T47D (cell line): ENCODE data around the gene PLEKHG3.

ENCODE experiments used
- DNase-seq, 2 experiments: peaks; one replicate each; pipeline versions ENCODE4 v3.0.0 to v3.0.0-alpha.2; 2011 to 2012; ENCODE audit warnings: low read depth in 1 of 2, low spot score in 1 of 2
- JUND ChIP-seq: IDR thresholded peaks from 2 replicates; pipeline ENCODE4 v1.6.1; 2012; ENCODE audit warnings: low read depth
- in situ Hi-C: cut with HindIII; loops from 2 replicates; pipeline ENCODE4 v1.10.0; 2016; ENCODE audit warnings: low sequenced_read_pairs, low pct_unique_long_range_greater_than_20kb

PLEKHG3 gene

DNA sequence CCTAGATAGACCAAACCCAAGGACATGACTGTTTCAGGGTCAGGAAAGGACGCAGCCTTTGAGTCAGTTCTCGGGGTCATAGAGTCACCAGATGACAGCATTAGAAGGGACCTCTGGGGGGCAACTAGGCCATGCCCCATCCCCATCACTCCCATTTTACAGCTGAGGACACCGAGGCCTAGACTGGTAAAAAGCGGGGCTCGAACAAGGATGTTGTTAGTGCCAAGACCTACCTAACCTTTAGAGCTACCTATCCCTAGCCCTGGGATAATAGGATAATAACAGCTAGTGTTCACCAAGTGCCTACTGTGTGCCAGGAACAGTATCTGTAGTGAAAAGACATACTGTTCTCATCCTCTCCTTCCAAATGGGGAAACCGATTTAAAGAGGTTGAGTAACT is 48.7 kb downstream of the PLEKHG3 start:
- DNase-seq: no peak
- in situ Hi-C loops: no loop called here
- TF ChIP-seq JUND: no peak

DNA sequence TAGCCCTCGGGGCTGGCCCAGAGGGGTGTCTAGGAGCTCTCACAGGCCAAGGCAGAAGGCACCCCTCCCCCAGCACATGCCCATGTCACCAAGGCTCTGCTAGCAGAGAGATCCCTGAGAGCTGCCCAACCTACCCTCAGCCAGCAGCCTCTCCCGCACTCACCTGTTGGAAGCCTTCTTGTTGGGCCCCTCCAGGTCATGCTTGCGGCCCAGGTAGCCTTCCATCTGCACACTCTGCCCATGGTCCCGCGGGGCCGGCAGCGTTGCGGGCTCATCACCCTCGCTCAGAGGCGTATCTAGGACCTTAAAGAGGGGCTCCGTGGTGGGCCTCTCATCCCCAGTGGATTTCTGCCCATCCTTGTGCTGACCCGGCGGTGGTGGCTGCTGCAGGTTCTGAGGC is 49.1 kb downstream of the PLEKHG3 start:
- no peak for TF ChIP-seq JUND
- in situ Hi-C loops: no loop called here
- DNase-seq: no peak

DNA sequence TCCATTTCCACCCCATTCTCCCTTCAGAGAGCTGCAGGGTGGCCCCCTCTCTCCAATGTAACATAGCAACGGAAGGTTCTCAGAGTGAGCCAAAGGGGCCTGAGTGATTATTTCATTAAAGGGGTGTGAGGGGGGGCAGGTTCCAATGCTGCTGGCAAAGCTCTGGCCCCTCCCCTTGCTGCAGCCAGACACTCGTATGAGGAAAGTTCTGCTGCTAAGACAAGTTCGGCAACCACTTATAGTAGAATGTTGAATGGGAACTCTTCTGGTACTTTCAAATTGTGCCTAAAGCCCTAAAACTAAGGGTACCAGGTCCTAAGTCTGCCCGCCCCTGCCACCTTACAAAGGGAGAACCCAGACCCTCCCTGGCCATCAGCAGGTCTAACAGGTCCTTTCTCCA is 49.8 kb downstream of the PLEKHG3 start:
- no peak for TF ChIP-seq JUND
- no peak for DNase-seq
- in situ Hi-C loops: no loop called here

DNA sequence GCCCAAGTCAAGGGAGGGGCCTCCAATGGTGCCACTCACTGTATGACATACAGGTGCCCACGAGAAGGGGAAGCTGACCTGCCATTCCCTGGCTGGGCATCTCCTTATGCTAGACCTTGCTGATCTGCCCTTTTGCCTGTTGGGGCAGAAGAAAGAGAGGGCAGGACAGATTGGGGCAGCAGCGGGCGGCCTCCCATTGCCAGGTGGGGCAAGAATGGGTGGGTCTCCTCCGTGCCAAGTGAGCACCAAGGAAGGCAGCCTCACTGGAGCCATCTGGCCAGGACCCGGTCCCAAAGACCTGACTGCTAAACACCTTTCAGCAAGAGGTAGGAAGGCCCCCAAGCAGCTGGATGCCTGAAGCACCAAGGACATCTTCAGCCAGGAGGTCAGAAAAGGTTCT is 50.5 kb downstream of the PLEKHG3 start:
- TF ChIP-seq JUND: no peak
- no peak for DNase-seq
- in situ Hi-C loops: no loop called here

DNA sequence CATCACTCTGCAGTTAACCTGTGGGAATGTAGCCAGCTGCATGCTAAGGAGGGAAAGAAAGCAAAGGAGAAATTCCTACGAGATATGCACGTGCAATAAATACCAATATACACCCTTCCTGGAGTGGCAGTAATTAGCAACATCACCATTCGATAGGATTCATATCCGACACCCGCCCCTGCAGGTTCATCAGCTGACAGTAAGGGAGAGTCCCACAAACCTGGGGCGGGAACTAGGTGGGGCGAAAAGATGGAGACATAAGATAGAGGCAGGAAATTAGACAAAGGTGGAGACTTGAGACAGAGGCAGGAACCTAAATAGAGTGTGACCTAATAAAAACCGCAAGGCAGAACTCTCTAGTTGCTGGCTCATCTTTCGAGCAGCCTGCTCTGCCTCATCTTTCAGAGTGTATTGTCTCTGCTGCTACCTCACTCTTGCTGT is 51.6 kb downstream of the PLEKHG3 start:
- no peak for TF ChIP-seq JUND
- DNase-seq: no peak
- in situ Hi-C loops: no loop called here

DNA sequence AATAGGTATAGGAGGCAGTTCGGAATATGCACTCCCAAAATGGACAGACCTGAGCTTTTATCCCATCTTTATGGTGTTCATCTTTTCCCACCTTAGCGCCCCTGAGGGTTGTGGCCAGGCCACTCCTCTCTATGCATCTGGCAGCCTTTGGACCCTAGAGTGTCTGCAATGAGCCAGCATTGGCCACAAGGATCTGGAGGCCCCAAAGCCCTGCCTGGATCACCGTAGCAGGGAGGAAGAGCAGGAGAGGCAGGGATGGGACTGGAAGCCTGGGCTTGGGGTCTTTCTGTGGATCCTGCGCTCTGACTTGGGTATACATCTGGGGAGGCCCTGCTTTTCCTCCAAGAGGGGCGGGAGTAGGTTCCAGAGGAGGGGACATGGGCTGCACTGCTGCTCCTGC is 52.5 kb downstream of the PLEKHG3 start:
- TF ChIP-seq JUND: no peak
- DNase-seq: no peak
- in situ Hi-C loops: no loop called here

DNA sequence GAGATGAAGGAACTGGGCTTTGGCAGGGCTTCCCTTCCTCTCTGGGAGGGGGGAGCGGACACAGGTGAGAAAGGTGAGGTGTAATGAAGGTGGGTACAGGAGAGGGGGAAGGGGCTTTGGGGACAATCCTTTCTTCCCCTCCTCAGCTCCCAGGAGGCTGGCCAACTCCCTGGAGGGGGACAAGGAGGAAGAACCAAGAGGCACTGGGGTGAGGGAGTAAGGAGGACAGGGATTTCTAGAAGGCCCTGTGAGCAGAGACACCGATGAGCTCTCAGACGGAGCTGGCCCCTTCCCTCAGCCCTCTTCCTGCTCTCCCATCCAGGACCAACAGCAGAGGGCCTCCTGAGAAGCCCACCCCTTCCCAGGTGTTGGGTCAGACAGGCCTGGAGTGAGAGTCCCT is 53.4 kb downstream of the PLEKHG3 start:
- TF ChIP-seq JUND: no peak
- no peak for DNase-seq
- in situ Hi-C loops: no loop called here

DNA sequence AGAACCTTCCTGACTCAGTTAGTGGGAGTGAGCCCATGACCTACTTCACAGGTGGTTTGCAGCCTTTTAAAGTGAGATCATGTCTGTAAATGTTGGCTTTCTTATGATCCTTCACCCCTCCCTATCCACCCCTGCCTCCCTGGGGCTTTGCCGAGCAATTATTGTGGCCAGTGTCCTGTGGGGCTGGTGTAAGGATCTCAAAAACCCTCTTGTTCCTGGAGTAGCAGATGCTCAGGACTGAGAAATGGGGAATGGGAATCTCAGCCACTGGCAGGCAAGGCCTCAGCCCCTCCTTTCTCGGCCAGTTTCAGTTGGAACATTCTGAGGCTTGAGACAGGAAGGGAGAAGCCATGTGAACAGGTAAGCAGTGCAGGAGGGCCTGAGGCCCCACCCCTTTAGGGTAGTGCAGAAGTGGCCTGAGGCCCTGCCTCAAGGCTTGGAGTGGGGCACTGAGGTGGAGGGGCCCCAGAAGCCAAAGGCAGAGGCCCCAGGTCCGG is 53.8 kb downstream of the PLEKHG3 start:
- no peak for TF ChIP-seq JUND
- no peak for DNase-seq
- in situ Hi-C loops: no loop called here

DNA sequence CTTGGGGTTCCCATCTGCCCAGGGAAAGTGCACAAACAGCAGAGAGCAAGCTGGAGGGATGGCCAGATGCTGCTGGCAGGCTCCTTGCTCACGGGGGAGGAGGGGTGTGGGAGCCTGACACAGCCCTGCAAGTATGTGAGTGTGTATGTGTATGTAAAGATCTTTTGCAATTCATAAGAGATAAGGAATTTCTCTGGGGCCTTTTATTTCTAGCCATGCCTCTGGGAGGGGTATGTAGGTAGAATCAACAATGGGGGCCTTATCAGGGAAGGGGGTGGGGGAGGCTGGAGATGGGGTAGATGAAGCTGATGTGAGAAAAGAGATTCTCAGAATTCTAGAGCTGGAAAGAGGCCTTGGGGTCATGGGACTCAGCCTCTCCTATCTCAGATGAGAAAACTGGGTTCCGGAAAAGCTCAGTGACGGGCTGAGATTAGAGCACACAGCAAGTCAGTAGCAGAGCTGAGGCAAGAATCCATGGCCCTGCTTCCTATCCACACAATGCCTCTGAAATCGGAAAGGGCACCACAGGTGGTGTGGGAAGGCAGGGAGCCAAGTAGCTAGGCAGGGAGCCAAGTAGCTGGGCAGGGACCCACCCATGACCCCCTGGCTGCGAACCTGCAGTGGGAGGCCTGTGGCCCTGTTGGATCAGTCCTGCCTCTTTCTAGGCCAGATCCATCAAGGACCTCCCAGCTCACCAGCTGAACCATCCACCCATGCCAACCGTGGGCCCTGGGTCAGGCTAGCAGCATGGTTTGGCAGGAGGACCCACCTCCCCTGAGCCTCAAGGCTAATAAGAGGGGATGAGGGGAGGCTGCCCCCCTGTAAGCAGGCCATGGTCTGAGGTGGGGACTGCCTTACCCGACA is 54.7 kb downstream of the PLEKHG3 start:
- in situ Hi-C loops: no loop called here
- no peak for TF ChIP-seq JUND
- no peak for DNase-seq

DNA sequence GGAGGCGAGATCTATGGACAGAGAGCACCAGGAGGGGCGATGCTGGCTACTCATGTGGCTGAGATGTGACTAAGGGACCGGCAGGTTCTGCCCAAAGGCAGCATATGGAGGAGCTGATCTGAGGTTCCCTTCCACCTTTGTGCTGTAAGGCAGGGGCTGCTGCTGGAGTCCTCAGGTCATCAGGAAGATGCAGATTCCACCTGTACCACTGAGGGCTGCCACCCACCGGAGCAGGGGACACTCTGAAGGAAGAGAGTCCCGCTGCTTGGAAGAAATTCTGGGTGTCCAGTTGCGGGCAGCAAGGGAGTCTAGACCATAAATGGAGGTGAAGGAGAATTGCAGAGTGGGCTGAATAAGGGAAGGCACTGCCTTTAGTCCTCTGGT is 55.3 kb downstream of the PLEKHG3 start:
- in situ Hi-C loops: no loop called here
- TF ChIP-seq JUND: no peak
- DNase-seq: no peak

DNA sequence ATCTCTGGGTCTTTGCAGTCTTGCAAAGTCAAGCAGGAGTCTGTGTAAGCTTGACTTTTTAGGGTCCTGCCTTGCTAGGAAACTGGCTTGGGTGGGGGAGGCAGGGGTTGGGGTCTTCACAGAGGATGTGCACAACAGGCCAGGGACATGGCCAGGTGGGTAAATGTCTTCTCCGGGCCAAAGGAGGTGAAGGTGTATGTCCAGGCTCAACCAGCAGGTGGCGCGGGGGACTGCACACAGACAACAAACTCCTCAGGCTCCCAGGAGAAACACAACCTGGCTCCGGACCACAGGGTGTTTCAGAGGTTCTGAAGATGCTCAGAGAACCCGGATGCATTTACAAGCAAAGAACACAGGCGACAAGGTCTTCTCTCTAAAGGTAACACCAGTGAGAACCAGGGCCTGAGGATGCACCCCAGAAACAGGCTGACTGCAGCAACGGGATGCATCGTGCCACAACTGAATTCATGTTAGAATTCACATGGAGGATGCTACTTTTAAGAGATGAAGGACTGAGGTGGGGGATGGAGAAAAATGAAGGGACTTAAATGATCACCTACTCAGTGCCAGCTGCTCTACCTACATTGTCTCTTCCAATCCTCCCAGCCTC is 56.0 kb downstream of the PLEKHG3 start:
- in situ Hi-C loops: no loop called here
- DNase-seq: peak; percentile 75 to 87
- no peak for TF ChIP-seq JUND

DNA sequence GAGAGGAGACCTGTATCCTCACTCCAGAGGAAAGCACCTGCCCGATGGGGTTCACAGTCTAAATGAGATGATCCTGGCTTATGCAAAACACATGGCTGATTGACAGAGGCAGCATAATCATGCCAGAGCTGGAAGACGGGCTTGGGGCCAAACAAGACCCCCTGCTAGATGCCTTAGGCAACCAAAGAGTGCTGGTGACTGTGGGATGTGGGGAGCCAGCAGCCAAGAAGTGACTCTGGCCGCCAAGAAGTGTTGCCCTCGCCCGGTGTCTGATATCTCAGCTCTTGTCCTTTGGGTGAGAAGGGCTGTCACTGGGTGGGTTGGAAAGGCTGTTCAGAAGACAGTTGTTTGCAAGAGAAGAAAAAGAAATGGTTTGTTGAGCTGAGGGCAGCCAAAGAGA is 56.7 kb downstream of the PLEKHG3 start:
- no peak for DNase-seq
- no peak for TF ChIP-seq JUND
- in situ Hi-C loops: no loop called here

DNA sequence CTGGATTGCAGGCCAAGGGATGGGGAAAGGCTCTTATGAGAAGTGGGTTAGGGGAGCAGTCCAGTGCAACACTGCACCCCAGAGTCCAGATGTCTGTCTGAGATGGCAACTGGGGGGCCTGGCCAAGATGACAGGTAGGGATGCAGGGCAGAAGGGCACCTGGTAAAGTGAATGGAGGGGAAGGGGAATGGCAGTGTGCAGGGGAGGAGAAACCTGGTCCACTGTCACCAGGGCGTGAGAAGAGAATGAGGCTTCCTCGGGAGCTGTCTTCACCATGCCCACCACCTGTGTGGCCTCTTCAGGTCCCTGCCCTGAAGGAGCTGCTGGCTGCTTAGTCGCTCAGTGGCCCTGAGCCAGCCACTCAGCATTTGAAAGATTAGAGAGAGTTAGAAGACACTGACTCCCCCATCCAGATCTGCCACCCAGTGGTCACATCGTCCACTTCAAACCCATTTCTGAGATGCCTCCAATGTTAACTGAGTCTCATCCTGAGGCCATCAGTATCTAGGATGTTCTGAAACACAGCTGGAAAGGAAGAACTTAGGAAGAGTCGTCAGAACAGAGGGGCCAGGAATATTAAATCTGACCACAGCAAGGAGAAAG is 57.3 kb downstream of the PLEKHG3 start:
- in situ Hi-C loops: no loop called here
- no peak for TF ChIP-seq JUND
- DNase-seq: no peak
